H54 (cell line): ENCODE measurements around the gene DSCAML1.
A peak's percentile ranks its signal among the peaks of the same experiment; 100 is the strongest.

Source experiments
- DNase-seq: peaks from one replicate; pipeline ENCODE4 v3.0.0; 2011; ENCODE audit warnings: low spot score, mixed read lengths; ENCODE audit not compliant: insufficient read length
- FAIRE-seq: peaks from 3 replicates; lab custom pipeline; 2011; peaks lifted over from hg19 to GRCh38; lab: Jason Lieb, UNC
- POLR2A ChIP-seq: IDR thresholded peaks from 2 replicates; pipeline ENCODE4 v1.6.1; 2011; ENCODE audit warnings: low read depth, mild to moderate bottlenecking, low read length

Gene DSCAML1

DNA sequence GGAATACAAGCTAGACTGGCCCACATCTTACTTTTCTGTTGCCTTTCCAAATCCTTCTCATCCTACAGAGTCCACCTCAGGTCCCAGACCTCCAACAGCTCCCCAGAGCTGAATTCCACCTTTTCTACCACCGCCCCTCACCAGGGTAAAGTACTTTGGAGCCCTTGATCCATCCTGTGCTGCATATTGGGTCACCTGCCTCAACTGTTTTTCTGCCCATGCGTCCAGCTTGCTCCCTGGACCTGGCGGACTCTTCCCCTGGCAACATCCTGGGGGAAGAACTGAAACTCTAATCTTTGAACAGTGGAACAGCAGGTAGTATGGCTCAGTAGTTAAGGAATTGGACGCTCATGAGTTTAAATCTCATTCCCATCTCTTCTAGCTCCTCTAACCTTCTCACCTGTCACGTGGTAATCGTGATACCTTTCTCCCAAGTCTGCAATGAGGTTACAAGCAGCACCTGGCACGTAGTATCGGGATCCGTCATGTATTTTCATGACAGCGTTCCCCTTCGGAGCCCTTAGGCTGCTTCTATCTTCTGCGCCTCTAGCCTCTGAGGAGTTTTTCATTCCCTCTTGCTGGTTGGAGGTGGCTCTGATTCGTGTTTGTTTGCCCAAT lies 371.2 kb downstream of the DSCAML1 start:
- FAIRE-seq (no peak), DNase-seq (no peak)
- no peak for TF ChIP-seq POLR2A

DNA sequence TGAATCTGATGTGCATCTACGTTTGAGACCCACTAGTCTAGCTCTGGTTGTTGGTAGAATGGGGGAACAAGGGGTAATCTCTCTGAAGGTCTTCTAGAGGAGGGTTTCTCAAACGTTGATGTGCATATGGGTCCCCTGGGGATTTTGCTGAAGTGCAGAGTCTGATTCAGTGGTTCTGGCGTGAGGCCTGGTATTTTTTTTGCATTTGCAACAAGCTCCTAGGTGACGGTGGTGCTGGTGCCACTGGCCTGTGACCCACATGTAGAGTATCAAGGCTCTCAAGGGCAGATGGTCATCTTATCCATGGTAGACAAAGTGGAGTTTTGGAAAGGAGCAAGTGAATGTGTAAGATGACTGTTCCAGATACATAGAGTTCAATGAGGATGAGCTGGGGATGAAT lies 372.2 kb downstream of the DSCAML1 start:
- FAIRE-seq (no peak), DNase-seq (no peak)
- TF ChIP-seq POLR2A, result no peak

DNA sequence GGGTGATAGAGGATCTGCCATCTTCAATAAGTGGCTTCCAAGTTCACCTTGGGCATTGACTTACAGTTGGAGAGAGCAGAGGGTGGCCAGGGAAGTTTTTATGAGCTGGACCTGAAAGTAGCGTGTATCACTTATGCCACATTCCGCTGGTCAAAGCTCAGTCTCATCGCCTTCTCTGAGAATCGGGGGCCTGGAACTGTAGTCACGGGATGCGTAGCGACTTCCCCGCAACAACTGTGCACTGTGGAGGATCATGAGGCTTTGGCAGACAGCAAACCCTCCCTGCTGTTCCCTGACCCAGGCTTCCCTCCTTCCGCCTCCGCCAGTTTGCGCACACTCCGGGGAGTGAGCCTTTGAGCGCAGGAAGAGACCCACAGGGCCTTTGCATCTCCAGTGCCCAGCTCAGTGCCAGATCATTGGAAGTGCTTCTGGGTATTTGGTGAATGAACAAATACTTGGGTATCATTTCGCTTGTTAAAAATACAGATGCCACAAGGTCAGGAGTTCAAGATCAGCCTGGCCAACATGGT lies 373.9 kb downstream of the DSCAML1 start:
- TF ChIP-seq POLR2A, result no peak
- DNase-seq (no peak), FAIRE-seq (no peak)

DNA sequence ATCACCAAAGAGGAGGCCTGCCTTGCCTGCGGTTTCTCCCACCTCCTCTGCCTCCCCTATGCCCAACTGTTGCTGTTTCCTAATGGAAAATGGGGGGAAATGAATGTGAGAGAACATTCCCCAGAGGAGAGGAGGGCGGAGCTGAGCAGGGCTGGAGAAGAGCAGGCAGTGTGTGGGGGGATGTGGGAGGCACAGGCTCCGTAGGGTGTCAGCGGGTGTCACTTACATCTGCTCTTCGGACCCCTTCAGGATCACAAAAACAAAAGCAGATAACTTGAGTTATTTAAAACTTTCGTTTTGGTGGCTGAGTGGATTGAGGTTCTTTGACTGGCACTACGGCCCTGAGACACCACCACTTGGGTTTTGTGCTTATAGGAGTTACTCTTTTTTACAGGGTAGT lies 375.5 kb downstream of the DSCAML1 start:
- DNase-seq (no peak), FAIRE-seq (no peak)
- TF ChIP-seq POLR2A, result no peak

DNA sequence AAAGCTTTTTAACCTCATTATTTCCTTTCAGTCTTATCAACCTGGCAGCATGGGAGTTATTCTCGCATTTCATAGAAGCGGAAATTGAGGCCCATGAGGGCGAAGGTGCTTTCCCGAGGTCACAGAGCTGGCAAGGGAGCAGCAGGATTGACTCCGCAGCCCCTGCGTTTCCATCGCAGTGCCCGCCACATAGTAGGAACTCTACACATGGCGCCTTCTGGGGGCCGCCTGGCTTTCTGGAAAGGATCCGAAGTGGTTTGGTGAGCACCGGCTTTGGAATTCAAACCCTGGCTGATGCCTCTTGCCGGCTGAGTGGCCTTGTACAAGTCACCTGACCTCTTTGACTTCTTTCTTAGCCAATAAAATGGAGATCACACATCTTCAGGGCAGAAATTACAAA lies 376.0 kb downstream of the DSCAML1 start:
- no peak for DNase-seq
- TF ChIP-seq POLR2A, result no peak
- no peak for FAIRE-seq

DNA sequence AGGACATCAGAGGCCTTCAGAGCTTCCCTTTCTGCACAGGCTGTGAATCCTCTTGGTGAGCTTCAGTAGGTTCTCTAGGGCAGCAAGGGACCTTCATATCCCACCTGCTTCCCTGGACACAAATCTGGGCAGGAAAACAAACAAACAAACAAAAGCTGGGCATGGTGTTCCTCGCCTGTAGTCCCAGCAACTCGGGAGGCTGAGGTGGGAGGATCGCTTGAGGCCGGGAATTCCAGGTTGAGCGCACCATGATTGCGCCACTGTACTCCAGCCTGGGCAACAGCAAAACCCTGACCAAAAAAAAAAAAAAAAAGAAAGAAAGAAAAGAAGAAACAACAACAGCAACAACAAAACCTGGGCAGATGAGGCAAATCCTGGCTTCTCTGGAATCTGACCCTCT lies 376.4 kb downstream of the DSCAML1 start:
- no peak for FAIRE-seq
- no peak for DNase-seq
- TF ChIP-seq POLR2A, result no peak

DNA sequence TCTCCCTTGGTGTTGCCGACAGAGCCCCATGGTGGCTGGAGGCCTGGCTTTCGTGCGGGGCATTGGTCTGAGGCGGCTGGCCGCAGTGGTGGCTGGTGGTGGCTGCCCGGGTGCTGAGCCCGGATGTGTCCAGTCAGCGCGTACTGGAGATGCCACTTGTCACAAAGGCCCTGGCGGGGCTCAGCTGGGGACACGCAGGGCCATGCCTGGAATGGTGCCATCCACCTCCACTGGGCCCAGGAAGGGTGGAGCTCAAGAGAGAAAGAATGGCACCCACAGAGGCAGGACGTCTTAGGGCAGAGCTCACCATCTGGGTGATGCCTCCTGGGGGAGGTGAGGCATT lies 376.9 kb downstream of the DSCAML1 start:
- no peak for TF ChIP-seq POLR2A
- DNase-seq (no peak), FAIRE-seq (no peak)

DNA sequence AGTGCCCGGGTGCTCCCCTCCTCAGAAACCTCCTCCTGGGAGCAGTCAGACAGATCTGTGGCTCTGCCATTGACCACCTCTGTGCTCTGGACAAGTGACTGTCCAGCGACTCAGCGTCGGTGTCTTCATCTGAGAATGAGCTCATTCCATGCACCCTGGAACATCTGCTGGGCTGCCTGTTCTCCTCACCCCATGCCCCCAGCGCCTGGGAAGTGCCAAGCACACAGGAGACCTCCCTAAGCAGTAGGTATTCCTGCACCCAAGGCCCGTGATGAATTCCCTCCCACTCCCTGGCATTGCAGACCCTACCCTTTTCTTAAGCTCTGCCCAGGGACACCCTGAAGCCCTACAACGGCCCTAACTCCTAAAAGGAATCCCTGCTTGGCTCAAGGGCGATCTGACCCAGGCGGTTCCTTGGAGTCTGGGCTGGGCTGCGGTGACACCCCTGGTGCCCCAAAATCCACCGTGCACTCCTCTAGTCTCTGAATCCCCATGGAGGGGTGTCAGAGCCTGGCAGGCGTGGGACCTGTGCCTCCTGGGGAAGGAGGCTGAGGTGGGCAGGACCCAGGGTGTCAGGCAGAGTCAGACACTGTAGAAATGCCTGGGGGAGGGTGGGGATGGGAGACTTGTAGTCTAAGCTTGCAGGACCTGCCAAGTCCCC lies 377.4 kb downstream of the DSCAML1 start:
- FAIRE-seq (no peak), DNase-seq (peak; percentile 15)
- TF ChIP-seq POLR2A, result no peak

DNA sequence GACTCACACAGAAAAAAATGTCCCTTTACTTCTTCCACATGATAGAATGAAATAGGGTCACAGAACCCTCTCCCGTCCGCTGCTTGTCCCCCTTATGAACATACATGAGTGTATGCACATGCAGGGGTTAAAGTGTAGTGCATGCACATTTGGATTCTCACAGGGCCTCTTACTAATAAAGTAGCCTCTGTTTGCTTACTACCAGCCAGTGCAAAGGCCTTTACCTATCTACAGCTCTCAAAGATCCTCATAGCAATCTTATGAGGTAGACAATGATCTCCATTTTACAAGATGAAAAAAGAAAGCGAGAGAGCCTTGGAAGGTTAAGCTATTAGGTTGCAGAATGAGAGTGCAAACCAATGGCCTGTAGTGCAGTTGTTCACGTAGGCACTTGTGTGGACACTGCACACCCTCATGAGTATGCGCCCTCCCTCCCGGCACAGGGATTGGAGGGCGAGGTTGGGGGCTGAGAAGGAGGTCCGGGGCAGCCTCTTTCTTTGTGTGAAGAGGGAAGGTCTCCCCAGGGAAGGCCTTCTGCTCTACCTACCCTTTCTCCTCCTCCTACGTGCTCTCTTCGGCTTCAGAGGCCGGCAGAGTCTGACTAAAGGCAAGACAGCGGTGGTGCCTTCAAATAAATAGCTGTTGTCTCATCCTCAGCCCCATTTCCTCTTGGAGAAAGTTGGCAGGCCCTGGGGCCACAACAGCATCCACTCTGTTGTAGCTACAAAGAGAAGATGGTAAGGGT lies 378.1 kb downstream of the DSCAML1 start:
- no peak for DNase-seq
- no peak for FAIRE-seq
- no peak for TF ChIP-seq POLR2A

DNA sequence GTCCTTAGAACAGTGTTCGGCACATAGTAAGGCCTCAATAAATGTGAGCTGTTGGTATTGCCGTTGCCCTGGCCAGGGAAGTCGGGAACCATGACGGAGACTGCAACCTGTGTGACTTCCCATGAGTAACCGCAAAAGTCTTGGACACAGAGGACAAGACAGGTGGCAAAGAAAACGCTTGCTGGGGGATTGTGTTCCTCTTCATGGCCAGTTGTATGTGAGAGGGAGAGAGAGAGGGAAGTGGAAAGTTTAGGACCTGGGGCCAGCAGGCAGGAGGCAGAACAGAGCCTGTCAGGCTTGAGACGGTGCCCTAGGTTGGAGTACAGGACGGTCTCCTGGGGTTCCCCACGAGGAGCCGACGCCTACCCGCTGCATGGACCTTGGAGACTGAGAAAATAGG lies 379.2 kb downstream of the DSCAML1 start:
- FAIRE-seq, result no peak
- TF ChIP-seq POLR2A, result no peak
- DNase-seq, result no peak

DNA sequence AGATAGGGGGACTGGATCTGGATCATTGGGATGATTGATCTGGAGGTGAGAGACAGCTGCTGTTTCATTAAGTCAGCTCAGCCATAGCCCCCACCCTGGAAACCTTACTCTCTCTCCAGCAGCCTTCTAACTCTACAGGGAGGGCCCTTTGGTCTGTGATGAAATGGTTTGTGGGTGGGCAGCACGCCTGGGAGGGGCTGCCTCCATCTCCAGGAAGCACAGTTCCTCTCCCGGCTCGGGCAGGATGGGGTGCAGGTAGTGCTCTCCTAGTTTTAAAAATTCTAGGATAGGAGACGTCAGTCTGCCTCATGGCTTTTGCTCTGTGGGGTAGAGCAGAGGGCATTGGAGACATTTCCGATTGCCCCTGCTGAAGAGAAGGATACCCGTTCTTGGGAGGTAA lies 379.7 kb downstream of the DSCAML1 start:
- no peak for TF ChIP-seq POLR2A
- no peak for DNase-seq
- no peak for FAIRE-seq

DNA sequence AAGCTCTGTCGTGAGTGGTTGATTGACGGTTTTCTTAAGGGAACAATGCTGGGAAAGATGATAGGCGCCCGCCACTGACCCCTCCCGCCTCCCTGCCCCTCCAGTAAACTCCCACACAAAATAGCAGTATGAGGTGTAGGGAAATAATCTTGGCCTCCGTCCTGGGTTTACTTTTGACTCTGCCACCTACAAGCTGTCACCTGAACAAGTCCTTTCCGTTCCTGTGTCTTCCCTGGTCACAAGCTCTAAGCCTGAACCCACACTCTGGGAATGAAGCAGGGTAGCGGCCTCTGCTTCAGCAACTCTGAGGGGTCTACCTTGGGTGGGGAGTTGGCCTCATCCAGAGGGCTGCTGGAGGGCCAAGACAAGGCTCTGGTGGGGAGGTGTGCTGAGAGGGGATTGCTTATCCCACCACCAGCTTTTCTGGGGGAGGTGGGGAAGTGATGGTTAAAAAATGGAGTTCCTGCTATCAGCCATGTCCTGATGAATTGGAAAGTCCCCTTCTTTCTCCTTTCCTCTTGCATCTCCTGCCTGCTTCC lies 381.6 kb downstream of the DSCAML1 start:
- DNase-seq (no peak), FAIRE-seq (no peak)
- TF ChIP-seq POLR2A, result no peak

DNA sequence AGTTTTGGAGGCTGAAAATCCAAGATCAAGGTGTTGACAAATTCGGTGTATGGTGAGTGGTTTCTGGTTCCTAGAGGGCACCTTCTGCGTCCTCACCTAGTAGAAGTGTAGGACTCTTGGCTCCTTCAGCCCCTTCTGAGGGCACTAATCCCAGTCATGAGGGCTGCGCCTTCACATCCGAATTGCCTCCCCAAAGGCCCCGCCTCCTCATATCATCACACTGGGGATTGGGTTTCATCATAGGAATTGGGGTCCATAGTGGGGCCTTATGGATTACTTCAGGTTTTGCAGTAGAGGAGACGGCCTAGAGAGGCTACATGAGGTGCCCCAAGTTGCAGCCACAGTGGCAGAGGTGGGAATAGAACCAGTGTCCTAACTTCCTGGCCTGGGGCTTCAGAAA lies 382.3 kb downstream of the DSCAML1 start:
- no peak for DNase-seq
- FAIRE-seq, result no peak
- TF ChIP-seq POLR2A, result no peak

DNA sequence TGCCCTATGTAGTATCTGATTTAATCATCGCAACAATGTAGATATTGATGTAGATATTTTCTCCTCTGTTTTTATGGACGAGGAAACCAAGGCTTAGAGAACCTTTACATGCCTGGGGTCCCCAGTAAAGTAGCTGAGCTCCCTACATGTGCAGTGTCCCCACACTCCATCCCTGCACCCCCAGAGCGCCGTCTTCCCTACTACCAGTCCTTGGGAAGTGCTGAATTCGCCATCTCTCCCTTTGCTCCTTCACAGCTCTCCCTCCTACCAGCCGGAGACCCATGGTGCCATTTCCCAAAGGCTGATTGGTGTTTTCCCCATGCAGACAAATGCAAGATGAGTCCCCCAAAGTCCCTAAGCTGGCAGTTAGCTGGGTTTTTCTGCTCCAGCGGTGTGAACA lies 383.4 kb downstream of the DSCAML1 start:
- DNase-seq (no peak), FAIRE-seq (no peak)
- TF ChIP-seq POLR2A, result no peak
